GM19240 (cell line): ENCODE data around the gene PCA3.

Experiments
- DNase-seq: peaks from one replicate; pipeline ENCODE4 v3.0.0; 2011; ENCODE audit warnings: low spot score; ENCODE audit not compliant: insufficient read length

The PCA3 gene

DNA sequence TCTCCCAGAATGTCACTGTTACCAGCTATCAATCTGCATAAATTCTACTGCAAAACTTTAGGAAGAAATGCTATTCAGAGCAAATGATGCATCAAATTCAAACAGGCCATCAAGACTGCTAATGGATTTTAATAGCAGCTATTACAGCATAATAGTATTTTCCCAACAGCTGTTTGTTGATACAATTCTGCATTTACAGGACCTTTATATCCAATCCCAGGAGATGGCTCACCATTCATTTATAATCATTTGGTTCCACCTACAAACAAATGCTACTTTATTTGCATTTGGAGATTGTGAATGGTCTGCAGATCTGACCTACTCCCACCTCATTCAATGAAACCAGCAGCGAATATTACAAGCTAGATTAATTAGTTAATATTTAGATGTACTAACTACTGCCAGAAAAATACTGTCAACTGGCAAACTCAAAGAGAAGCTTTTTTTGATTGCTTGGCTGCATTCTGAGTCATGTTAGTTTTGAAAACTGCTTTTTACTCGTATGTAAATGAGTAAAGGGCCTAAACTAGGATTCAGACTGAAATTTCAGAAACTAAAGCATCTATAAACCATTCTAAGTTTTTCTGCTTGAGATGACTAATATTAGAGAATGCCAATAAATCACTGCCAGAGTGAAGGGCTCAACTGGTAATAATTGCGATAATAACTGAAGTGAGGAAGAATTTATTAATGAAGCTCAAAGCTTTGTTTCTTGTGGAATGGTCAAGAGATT lies 7.1 kb upstream of the PCA3 start:
- no peak for DNase-seq

DNA sequence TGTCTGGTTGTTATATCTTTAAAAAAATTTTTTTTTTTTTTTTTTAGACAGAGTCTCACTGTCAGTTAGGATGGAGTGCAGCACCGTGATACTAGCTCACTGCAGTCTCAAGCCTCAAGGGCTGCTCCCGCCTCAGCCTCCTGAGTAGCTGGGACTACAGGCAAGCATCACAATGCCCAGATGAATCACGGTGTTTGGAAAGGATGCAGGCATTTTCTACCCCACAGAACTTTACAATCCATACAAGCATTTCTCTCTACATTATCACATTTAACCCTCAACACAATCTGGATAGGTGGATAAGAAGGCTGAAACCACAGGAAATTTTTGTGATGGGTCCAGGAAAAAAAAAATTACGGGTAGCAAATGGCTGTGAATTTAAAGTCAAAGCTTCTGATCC lies 5.8 kb upstream of the PCA3 start:
- DNase-seq, result no peak

DNA sequence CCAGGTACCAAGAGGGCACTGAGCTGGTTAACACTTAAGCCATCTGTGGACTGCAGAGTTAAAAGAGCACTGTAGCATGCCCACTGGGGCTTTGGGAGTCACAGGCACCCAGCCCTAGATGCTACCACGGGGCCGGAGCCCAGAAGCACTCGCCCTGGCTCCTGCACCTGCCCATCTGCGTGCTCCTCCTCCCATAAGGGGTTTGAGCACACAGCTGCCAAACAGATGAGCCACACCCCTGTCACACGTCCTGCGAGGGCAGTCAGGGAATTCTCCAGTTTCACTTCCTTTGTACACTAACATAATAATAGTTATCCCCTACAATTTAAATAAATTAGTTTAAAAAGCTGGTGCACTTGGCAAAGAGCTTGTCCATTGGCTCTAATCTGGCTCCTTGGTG lies 4.5 kb upstream of the PCA3 start:
- no peak for DNase-seq

DNA sequence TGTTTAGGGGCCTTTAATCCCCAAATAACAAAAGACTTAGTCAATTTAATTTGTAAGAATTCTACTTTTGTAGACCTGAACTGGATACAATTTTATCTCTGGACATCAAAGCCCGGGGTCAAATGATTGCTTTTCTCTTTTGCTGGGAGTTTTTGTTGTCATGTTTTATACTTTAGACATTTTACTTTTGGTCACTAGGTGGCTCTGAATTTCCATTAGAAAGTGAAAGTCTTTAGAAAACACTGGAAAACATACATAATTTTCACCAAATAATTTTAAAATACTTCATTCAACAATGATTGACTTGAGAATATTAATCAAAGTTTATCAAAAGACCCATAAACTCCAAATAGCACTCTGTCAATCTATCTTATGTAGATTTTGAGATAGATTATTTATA lies 2.8 kb upstream of the PCA3 start:
- DNase-seq, result no peak

DNA sequence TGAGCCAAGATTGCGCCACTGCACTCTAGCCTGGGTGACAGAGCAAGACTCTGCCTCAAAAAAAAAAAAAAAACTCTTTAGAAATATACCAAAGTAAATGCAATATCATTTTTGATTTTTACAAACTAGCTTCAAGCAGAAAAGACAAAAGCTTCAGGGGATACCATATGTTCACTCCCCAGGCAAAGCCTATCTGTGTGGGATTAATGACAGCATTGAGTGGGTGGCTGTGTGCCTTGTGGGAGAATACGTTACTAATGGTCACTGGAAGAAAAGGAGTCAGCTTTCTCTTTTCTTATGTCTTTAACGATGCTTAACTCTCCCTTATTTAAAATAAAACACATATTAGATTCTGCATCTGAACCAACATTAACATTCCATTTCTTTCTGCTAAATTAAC lies 1.9 kb downstream of the PCA3 start:
- no peak for DNase-seq

DNA sequence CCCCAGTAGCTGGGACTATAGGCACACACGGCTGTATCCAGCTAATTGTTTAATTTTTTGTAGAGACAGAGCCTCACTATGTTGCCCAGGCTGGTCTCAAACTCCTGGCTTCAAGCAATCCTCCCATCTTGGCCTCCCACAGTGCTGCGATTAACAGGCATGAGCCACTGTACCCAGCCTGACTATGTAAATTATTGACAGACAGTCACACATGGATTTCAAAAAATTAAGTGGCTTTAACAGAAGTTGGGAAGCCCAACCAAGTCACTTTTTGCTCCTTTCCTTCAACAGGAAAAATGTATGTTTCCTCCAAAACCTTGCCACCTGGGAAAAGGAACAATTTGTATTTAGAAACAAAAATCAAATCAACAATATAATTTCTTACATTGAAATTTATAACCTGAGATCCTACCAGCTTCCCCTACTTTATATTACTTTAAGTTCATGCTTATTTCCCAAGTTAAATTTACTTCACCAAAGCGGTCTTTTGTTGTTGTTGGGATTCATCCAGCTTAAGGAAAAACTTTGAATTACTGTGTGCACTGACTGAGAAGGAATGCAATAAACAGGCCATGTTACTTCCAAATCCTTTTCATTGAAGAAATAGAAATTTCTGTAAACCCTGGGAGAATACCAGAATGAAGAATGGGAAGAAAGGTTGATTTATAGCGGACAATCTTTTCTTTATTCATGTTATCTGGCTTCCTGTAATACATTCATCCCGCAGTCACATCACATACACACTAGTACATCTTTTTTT lies 8.6 kb downstream of the PCA3 start:
- DNase-seq, result no peak

DNA sequence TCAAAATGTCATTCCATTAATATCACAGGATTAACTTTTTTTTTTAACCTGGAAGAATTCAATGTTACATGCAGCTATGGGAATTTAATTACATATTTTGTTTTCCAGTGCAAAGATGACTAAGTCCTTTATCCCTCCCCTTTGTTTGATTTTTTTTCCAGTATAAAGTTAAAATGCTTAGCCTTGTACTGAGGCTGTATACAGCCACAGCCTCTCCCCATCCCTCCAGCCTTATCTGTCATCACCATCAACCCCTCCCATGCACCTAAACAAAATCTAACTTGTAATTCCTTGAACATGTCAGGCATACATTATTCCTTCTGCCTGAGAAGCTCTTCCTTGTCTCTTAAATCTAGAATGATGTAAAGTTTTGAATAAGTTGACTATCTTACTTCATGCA lies 20.6 kb downstream of the PCA3 start:
- no peak for DNase-seq

DNA sequence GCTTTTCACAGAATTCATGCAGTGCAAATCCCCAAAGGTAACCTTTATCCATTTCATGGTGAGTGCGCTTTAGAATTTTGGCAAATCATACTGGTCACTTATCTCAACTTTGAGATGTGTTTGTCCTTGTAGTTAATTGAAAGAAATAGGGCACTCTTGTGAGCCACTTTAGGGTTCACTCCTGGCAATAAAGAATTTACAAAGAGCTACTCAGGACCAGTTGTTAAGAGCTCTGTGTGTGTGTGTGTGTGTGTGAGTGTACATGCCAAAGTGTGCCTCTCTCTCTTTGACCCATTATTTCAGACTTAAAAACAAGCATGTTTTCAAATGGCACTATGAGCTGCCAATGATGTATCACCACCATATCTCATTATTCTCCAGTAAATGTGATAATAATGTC lies 21.3 kb downstream of the PCA3 start:
- DNase-seq, result no peak

DNA sequence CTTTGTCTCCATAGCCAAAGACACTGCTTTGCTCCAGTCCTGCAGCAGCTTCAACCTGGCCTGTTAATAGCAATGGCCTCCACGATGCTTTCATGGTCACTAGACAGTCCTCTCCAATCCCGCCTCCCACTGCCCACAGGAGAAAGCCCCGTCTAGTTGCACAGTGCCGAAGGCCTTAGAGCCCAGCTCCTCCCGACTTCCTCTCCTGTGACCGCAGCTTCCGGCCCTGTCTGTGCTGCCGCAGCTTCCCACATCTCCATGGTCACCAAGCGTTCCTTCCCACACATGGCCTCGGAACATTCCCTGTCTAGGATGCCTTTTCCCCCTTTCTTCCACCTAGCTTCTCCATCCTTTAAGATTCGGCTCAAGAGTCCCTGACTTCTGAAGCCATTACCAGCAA lies 23.4 kb downstream of the PCA3 start:
- no peak for DNase-seq

DNA sequence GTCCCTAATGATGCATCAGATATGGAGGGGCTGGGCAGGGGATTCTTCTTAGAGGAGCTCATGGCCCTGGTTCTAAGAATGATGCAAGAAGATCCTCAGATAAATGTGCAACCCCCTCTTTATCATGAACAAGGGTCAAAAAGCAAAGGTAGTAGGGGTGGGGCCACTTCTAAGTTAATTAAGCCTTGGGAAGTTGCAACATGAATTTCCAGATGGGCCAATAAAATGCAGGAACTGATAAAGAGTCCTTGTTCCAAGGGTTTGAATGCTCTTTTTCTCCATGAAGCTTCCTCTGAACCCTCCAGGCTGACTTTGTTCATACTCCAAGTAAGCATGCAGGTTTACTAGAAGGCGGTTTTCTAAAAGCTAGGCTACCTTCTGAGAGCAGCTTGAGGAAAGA lies 25.6 kb downstream of the PCA3 start:
- no peak for DNase-seq

DNA sequence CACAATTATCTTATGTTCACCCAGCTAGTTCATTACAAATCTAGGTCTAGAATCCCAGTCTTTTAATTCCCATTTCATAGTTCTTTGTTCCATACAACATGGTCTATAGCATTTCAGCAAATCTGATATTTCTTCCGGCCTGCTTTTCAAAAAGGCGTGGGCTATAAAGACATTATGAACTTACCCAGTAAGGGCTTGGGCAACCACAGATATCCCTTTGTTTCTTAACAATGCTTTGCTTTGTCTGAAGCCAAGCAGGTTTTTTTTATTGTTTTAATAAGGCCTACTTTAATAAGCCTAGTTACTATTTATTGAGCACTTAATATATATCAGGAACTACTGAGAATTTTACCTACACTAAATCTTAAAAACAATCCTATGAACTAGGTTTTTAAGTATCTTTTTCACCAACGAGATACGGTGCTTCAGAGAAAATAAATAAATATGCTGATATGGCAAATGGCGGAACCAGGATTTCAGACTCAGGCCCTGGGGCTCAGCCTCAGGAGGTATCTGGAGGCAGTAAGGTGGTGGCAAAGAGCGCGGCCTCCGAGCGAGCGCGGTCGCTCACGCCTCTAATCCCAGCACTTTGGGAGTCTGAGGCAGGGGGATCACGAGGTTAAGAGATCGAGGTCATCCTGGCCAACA lies 29.7 kb downstream of the PCA3 start:
- DNase-seq, result no peak

DNA sequence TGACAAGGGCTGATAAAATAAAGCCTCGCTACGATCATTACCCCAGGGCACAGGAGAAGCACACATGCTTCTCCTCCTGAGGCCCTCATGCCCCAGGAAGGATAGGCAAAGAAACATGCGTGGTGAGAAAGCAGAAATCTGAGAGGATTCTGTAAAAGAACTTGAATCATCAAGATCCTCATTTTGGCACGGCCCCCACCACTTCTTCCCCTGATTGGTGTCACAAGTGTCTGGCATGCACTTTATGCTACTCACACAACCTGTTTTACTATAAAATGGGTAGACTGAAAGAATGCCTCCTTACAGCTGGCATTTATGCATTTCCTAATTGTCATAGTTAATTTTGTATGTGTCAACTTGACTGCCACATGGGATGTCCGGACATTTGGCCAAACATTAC lies 32.1 kb downstream of the PCA3 start:
- no peak for DNase-seq

DNA sequence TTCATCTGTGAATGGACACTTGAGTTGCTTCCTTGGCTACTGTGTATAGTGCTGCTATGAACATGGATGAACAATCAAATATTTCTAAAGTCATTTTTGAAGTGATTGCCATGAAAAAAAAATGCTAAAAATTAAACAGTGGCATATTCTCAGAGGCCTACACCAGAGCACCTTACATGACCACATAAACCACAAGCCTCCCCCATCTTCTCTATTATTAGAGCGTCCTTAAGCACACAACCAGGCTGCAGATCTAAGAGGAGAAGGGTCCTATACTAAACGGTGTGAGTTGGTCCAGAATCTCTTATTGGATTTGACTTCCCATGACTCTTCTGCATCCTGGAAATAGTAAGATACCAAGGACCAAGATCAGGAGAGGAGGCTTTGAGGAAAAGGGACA lies 34.3 kb downstream of the PCA3 start:
- DNase-seq, result no peak

DNA sequence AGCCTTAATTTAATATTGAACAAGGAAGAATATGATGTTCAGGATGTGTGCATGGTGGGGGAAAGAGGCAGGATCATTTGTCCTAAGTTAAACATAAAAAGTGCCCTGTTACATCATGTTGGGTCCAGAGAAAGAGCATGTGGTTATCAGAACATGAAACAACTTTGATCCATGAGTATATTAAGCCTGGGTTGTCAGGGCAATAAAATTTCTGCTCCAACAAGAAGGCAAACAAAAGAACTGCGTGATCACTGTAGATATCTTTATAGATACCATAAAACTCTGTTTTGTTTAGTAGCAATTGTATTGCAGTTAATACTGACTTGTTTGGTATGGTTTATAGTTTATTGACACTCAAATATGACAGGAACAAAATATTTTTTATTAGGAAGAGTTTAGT lies 35.2 kb downstream of the PCA3 start:
- no peak for DNase-seq

DNA sequence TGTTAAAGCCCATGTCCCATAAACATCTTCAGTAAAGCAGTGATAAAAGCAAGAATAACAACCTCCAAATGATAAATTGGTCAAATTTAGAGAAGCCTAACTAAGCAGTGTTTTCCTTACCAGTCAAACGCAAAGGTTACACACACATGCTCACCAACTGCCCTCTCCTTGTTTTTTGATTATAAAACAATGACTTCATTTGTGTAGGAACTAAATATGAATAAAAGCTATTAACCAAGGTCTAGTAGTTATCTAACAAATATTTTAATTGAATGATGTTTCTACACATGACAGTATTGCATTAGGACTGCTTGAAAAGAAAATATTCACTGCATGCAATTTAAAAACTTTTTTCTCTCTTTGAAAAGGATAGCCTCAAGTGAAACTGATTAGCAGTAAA lies 36.7 kb downstream of the PCA3 start:
- no peak for DNase-seq

DNA sequence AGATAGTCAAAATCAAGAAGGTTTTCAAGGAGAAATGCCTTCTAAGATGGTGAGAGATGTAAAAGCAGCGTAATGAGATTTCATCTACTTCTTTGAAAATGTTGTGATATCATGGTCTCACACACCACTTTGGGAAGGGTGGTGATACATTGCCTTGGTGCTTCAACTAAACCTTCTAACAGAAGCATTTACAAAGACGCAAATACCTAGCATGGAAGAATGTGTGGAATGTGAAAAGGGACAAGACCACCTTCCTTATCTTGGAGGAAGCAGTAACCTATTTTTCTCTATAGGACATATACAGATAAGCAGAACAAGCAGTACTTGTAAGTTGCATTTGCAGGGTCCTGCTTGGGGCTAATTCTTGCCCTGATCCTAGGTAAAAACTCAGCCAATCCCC lies 38.8 kb downstream of the PCA3 start:
- no peak for DNase-seq

DNA sequence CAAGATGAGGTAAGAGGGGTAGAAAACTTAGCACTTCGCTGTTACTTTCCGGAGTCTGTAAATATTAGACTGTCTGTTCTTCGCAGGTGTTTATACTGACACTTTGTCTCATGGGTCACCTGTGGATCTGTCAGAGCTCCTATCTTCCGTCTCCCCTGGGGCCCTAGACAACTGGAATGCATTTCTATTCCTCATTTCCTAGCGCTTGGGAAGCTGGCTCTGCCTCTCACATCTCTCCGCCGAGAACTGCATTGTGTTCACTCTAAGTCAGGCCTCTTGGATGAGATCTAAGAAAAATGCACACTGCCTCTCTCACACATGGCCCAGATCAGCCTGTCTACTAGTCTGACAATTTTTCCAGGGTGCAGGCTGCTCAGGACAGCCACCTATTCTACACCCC lies 39.5 kb downstream of the PCA3 start:
- no peak for DNase-seq

DNA sequence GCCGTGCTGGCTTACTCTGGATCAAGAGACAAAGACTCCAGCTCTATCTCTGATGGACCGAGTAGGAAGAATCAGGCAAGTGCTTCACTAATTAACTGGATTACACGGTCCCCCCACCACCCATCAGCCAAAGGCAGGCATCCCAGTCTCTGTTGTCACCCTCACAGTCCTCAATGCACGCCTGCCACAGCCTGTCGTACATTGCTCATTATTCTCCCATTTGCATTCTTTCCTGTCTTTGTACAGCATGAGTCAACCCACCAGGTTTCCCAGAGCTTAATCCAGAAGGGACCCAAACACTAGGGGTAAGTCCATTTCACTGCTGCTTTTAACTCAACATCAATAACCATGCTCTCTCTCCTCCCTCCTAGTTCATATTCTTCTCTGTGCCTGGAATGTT lies 44.4 kb downstream of the PCA3 start:
- DNase-seq, result no peak

DNA sequence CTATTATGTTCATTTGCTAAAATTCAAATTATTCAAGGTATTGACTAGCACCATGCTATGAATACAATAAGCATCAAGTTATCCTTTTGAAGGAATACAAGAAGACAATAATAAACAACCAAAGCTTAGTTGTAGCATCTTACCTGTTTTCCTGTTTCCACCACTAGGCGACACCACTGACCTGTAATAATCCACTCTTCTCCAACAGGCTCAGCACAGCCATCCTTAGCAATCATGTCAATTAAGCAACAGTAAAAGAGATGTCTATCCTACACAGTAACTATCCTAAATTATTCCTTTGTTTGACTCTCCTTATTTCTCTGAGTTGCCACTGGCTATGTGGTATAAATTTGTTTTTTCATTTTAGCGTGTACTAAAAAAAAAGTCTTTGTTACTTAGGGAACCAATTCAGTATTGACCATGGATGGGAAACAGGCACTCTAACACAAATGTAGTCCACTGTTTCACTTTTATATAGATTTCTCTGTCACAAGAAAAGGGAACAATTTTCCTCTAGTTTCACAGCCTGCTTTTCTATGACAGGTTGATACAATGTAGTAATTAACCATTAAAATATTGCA lies 46.2 kb downstream of the PCA3 start:
- no peak for DNase-seq

DNA sequence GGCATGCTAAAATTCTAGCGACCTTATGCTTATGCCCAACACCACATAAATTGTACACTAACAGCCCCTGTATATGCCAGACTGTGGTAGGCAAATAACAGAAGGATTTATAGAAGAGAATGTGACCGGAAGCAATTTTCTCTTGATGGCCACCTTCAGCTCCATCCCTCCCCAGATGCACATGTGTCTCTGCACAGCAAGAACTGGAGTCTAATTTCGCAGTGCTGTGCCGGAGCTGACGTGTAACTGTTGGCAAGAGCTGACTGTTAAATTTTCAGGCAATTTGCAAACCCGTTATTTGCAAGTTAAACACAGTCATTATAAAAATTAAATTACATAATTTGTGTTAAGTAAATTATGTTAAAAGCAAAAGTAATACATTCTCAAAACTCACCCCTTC lies 48.4 kb downstream of the PCA3 start:
- DNase-seq, result no peak

DNA sequence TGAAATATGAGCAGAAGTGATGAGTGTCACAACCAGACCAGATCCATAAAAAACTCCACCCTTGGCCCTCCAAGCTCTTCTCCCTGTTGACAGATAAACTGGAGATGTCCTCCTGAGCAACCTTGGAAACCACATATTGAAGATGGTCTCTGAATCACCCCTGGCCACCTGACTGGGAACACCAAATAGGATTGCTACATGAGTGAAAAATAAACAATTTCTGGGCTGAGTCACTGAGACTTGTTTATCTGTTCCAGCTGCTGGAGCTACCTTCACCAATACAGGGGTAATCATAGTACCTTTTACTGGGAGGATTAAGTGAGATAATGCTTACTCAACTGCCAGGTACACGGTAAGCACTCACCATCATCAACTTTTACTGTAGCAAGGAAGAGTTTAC lies 53.3 kb downstream of the PCA3 start:
- no peak for DNase-seq

DNA sequence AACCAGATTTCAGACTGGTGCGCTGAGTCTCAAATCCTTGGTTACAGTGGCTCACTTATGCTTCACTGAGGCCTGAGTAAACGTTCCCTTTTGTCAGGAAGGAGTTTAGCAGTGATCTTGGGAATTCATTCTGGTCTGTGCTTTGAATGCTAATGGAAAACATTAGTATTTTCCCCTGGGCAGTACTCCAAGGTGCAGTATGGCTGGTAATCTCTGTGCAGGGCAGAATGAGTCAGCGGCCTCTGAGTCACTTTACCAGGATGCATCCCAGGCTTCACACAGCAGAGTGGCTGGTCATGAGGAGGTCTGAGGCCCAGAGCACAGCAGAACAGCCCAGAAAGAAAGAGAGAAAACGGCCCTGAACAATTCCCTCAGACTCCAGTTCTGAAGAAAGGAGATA lies 54.0 kb downstream of the PCA3 start:
- DNase-seq, result no peak
